Measurements from ENCODE around the gene DYNC1I2.

DYNC1I2 gene

DNA sequence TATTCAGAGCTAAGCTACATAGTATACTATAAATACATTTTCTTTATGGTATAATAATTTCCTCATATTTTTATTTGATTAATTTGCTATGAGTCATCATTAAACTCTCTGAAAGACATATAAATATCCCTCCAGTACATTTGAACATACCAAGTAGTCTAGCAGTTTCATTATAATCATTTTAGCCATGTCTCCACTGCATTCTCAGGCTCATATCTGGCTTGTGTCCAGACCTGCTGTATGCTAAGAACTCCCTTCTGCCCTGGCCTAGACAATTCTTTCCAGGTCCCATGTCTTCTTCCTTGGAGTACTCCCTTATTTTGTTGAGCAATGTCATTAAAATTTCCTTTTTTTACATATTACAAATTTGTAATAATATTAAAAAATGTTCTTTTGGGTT lies 16.6 kb upstream of the DYNC1I2 start:
- Histone ChIP-seq H3K4me1 (ENCODE audit: control extremely low read depth in 1 of 4, control insufficient read depth in 4 of 4, insufficient read depth in 4 of 4, low read length in 3 of 4) (no peaks in the 10 kb centered on the region), H3K27ac (ENCODE audit: insufficient read depth in 1 of 2, low read depth in 1 of 2, low read length in 2 of 2, poor library complexity in 1 of 2, severe bottlenecking in 2 of 2) (no peak overlapping the region), H3K4me3 (ENCODE audit: control insufficient read depth in 1 of 7, extremely low read depth in 1 of 7, insufficient read depth in 4 of 7, low read depth in 2 of 7, low read length in 6 of 7) (no peak overlapping the region), H3K36me3 (ENCODE audit: control insufficient read depth in 4 of 4, insufficient read depth in 4 of 4, low read length in 3 of 4) (no peaks in the 10 kb centered on the region), H3K27me3 (replicated peaks in 2 of 5; ENCODE audit: control insufficient read depth in 4 of 5, insufficient read depth in 5 of 5, low read length in 4 of 5) (no peaks in the 10 kb centered on the region), H3K9me3 (ENCODE audit: control extremely low read depth in 1 of 5, control insufficient read depth in 4 of 5, insufficient read depth in 2 of 5, low read depth in 1 of 5, low read length in 4 of 5) (no peaks in the 10 kb centered on the region)
- CTCF ChIA-PET = interaction anchor here (1.1 kb wide), 1 partner anchor 10 kb away, joined by 3 read pairs; no protein-coding TSS in a partner anchor
- DNase-seq = no peak
- POLR2A ChIA-PET = no interaction called here

DNA sequence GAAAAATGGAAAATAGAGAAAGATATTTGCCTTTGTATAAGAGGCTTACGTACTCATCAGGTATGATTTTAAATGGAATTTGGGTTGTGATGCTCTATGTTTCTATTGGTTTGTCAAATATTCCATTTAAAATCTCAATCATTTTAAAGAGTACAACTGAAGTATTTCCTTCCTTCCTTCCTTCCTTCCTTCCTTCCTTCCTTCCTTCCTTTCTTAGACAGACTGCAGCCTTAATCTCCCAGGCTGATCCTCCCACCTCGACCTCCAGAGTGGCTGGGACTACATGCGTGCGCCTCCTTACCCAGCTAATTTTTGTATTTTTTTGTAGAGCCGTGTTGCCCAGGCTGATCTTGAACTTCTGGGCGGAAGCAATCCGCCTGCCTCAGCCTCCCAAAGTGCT lies 15.4 kb upstream of the DYNC1I2 start:
- ChIA-PET POLR2A (no interaction called here), CTCF (no interaction called here)
- no peaks in the 10 kb centered on the region for H3K36me3 ChIP-seq (ENCODE audit: control insufficient read depth in 4 of 4, insufficient read depth in 4 of 4, low read length in 3 of 4)
- 93% methylated on average over 6 of the region's 7 CpGs for WGBS (ENCODE audit: insufficient coverage)
- no peak overlapping the region for H3K4me3 ChIP-seq (ENCODE audit: control insufficient read depth in 1 of 7, extremely low read depth in 1 of 7, insufficient read depth in 4 of 7, low read depth in 2 of 7, low read length in 6 of 7)
- H3K9me3 ChIP-seq (ENCODE audit: control extremely low read depth in 1 of 5, control insufficient read depth in 4 of 5, insufficient read depth in 2 of 5, low read depth in 1 of 5, low read length in 4 of 5) = no peaks in the 10 kb centered on the region
- H3K4me1 ChIP-seq (ENCODE audit: control extremely low read depth in 1 of 4, control insufficient read depth in 4 of 4, insufficient read depth in 4 of 4, low read length in 3 of 4) = no peaks in the 10 kb centered on the region
- H3K27ac ChIP-seq (ENCODE audit: insufficient read depth in 1 of 2, low read depth in 1 of 2, low read length in 2 of 2, poor library complexity in 1 of 2, severe bottlenecking in 2 of 2) = no peak overlapping the region
- no peak for DNase-seq
- H3K27me3 ChIP-seq (replicated peaks in 2 of 5; ENCODE audit: control insufficient read depth in 4 of 5, insufficient read depth in 5 of 5, low read length in 4 of 5) = no peaks in the 10 kb centered on the region

DNA sequence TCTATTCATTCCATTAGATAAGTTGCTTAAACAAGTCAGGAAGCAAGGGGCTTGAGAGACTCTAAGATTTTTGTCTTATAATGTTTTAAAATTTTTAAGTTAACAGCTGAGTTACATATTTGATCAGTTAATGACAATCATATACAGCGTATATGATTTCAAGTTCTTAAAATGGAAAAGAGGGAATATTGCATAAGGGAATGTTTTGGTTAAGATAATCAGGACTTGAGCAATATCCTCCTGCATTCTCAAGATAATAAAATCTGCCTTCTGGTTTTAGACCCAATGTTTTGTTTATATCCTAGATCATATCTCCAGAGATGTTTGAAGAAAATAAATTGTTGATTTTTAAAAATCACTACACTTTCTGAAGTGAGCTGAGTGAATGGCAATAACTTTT lies 13.4 kb upstream of the DYNC1I2 start:
- Histone ChIP-seq H3K9me3 (ENCODE audit: control extremely low read depth in 1 of 5, control insufficient read depth in 4 of 5, insufficient read depth in 2 of 5, low read depth in 1 of 5, low read length in 4 of 5) (no peaks in the 10 kb centered on the region), H3K27me3 (replicated peaks in 2 of 5; ENCODE audit: control insufficient read depth in 4 of 5, insufficient read depth in 5 of 5, low read length in 4 of 5) (no peaks in the 10 kb centered on the region), H3K36me3 (ENCODE audit: control insufficient read depth in 4 of 4, insufficient read depth in 4 of 4, low read length in 3 of 4) (no peaks in the 10 kb centered on the region), H3K4me1 (ENCODE audit: control extremely low read depth in 1 of 4, control insufficient read depth in 4 of 4, insufficient read depth in 4 of 4, low read length in 3 of 4) (no peaks in the 10 kb centered on the region), H3K27ac (ENCODE audit: insufficient read depth in 1 of 2, low read depth in 1 of 2, low read length in 2 of 2, poor library complexity in 1 of 2, severe bottlenecking in 2 of 2) (no peak overlapping the region), H3K4me3 (ENCODE audit: control insufficient read depth in 1 of 7, extremely low read depth in 1 of 7, insufficient read depth in 4 of 7, low read depth in 2 of 7, low read length in 6 of 7) (no peak overlapping the region)
- DNase-seq = no peak
- POLR2A ChIA-PET = interaction anchor here (0.5 kb wide), 1 partner anchor 231 kb away, joined by 3 read pairs; no protein-coding TSS in a partner anchor
- WGBS (ENCODE audit: insufficient coverage) = no CpG with 5 or more reads among the region's 1 CpG
- CTCF ChIA-PET = no interaction called here

DNA sequence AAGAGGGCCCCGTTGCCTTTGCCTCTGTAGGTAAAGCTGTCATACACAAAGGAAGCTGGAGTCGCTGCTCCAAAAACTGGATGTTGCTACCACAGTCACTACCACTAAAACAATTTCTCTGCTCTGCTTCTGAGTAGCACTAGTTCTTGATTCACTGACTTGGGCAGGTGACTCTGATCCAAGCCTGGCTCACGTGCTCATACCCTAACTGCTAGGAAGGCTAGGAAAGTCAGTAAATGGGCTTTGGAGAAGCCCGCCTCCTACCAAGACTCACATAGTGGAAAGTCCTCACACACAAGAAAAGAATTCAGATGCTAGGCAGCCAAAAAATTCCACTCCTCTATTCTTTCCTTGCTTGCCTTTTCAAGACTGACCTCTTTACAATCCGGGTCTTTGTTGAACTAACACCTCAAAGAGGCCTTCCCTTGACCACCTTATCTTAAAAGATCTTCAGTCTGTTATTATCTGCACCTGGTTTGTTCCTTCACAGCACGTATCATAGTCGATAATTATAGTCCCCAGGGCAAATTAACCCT lies 11.4 kb upstream of the DYNC1I2 start:
- ChIA-PET CTCF (no interaction called here), POLR2A (no interaction called here)
- no peaks in the 10 kb centered on the region for H3K9me3 ChIP-seq (ENCODE audit: control extremely low read depth in 1 of 5, control insufficient read depth in 4 of 5, insufficient read depth in 2 of 5, low read depth in 1 of 5, low read length in 4 of 5)
- H3K36me3 ChIP-seq (ENCODE audit: control insufficient read depth in 4 of 4, insufficient read depth in 4 of 4, low read length in 3 of 4) = no peaks in the 10 kb centered on the region
- no peak overlapping the region for H3K4me3 ChIP-seq (ENCODE audit: control insufficient read depth in 1 of 7, extremely low read depth in 1 of 7, insufficient read depth in 4 of 7, low read depth in 2 of 7, low read length in 6 of 7)
- no peaks in the 10 kb centered on the region for H3K27me3 ChIP-seq (replicated peaks in 2 of 5; ENCODE audit: control insufficient read depth in 4 of 5, insufficient read depth in 5 of 5, low read length in 4 of 5)
- H3K4me1 ChIP-seq (ENCODE audit: control extremely low read depth in 1 of 4, control insufficient read depth in 4 of 4, insufficient read depth in 4 of 4, low read length in 3 of 4) = no peaks in the 10 kb centered on the region
- no peak overlapping the region for H3K27ac ChIP-seq (ENCODE audit: insufficient read depth in 1 of 2, low read depth in 1 of 2, low read length in 2 of 2, poor library complexity in 1 of 2, severe bottlenecking in 2 of 2)
- DNase-seq = no peak
- 98% methylated on average over 6 of the region's 7 CpGs for WGBS (ENCODE audit: insufficient coverage)

DNA sequence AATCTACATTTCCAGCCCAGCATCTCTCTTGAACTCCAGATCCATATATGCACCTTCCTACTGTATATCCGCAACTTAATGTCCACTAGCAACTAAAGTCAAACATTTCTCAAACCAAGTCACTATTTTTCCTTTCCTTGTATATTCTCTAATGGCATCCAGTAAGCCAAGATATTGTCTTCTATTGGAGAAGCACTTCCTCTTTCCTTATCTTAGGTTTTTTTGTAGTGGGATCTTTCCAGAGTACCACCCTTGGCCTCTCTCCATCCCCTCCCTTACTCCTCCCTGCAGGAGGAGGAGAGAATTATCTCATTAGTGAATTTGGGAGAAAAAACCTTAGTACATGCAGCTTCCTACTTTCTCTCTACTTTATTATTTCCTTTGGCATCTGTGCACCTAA lies 8.7 kb upstream of the DYNC1I2 start:
- no peak for DNase-seq

DNA sequence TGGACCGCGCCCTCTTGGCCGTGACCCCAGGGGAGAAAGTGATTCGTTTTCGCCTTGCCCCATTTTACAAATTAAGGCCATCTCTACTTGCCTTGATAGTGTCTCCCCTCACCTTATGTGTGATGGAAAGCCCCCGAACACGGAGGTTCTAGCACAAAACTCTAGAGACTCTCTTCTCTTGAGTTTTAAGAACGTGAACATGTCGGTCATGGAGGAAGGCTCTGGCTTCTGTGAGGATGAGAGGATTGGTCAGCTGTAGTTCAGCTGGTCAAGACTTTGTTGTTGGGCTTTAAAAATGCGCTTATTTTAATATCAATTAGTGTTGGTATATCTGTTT lies 828 bp downstream of the DYNC1I2 start:
- CTCF ChIA-PET = interaction anchor here (1.6 to 3.0 kb wide), 3 partner anchors 9 to 16 kb away, joined by 4 to 11 read pairs (median 8); no protein-coding TSS in a partner anchor
- peak in 1 of 3 donors; percentile 61 for DNase-seq
- WGBS (ENCODE audit: insufficient coverage) = 0% methylated on average over 8 of the region's 10 CpGs
- Histone ChIP-seq H3K27me3 (replicated peaks in 2 of 5; ENCODE audit: control insufficient read depth in 4 of 5, insufficient read depth in 5 of 5, low read length in 4 of 5) (peaks cover 0 to 3% (median 0%) of the 10 kb centered on the region in 5 experiments), H3K27ac (ENCODE audit: insufficient read depth in 1 of 2, low read depth in 1 of 2, low read length in 2 of 2, poor library complexity in 1 of 2, severe bottlenecking in 2 of 2) (peak overlapping the region; percentile 81 to 91), H3K4me1 (ENCODE audit: control extremely low read depth in 1 of 4, control insufficient read depth in 4 of 4, insufficient read depth in 4 of 4, low read length in 3 of 4) (peaks cover 9 to 17% (median 11%) of the 10 kb centered on the region in 4 experiments), H3K36me3 (ENCODE audit: control insufficient read depth in 4 of 4, insufficient read depth in 4 of 4, low read length in 3 of 4) (peaks cover 3 to 11% (median 6%) of the 10 kb centered on the region in 4 experiments), H3K4me3 (ENCODE audit: control insufficient read depth in 1 of 7, extremely low read depth in 1 of 7, insufficient read depth in 4 of 7, low read depth in 2 of 7, low read length in 6 of 7) (peak overlapping the region; percentile 85 to 100 (median 96)), H3K9me3 (ENCODE audit: control extremely low read depth in 1 of 5, control insufficient read depth in 4 of 5, insufficient read depth in 2 of 5, low read depth in 1 of 5, low read length in 4 of 5) (no peaks in the 10 kb centered on the region)
- POLR2A ChIA-PET = no interaction called here

More for the DNA sequence above, 8.7 kb upstream of the DYNC1I2 start:
- Histone ChIP-seq H3K27ac (ENCODE audit: insufficient read depth in 1 of 2, low read depth in 1 of 2, low read length in 2 of 2, poor library complexity in 1 of 2, severe bottlenecking in 2 of 2) (no peak overlapping the region), H3K4me3 (ENCODE audit: control insufficient read depth in 1 of 7, extremely low read depth in 1 of 7, insufficient read depth in 4 of 7, low read depth in 2 of 7, low read length in 6 of 7) (no peak overlapping the region), H3K27me3 (replicated peaks in 2 of 5; ENCODE audit: control insufficient read depth in 4 of 5, insufficient read depth in 5 of 5, low read length in 4 of 5) (peaks cover 0 to 2% (median 0%) of the 10 kb centered on the region in 5 experiments), H3K36me3 (ENCODE audit: control insufficient read depth in 4 of 4, insufficient read depth in 4 of 4, low read length in 3 of 4) (no peaks in the 10 kb centered on the region), H3K4me1 (ENCODE audit: control extremely low read depth in 1 of 4, control insufficient read depth in 4 of 4, insufficient read depth in 4 of 4, low read length in 3 of 4) (no peaks in the 10 kb centered on the region), H3K9me3 (ENCODE audit: control extremely low read depth in 1 of 5, control insufficient read depth in 4 of 5, insufficient read depth in 2 of 5, low read depth in 1 of 5, low read length in 4 of 5) (no peaks in the 10 kb centered on the region)
- ChIA-PET POLR2A (no interaction called here), CTCF (no interaction called here)
- 44% methylated on average over 1 of the region's 1 CpG for WGBS (ENCODE audit: insufficient coverage)

DNA sequence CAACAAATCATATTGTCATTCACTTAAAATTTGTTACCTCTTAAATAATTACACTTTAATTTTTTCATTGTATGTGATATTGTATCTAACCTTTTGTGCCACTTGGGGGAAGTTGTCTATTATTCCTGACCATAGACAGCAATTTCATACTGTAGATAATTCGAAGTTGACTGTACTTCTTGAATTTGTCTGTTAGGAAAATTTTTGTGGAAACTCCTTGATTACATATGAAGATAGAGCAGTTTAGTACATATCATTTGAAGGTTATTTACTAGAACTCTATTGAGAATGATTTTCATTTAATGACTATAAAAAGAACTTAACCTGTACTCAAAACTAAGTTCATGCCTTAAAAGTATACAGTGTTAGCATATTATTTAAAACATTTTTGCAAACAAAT lies 5.1 kb downstream of the DYNC1I2 start:
- POLR2A ChIA-PET = no interaction called here
- Histone ChIP-seq H3K36me3 (ENCODE audit: control insufficient read depth in 4 of 4, insufficient read depth in 4 of 4, low read length in 3 of 4) (peaks cover 10 to 37% (median 23%) of the 10 kb centered on the region in 4 experiments), H3K9me3 (ENCODE audit: control extremely low read depth in 1 of 5, control insufficient read depth in 4 of 5, insufficient read depth in 2 of 5, low read depth in 1 of 5, low read length in 4 of 5) (no peaks in the 10 kb centered on the region), H3K27ac (ENCODE audit: insufficient read depth in 1 of 2, low read depth in 1 of 2, low read length in 2 of 2, poor library complexity in 1 of 2, severe bottlenecking in 2 of 2) (no peak overlapping the region), H3K4me3 (ENCODE audit: control insufficient read depth in 1 of 7, extremely low read depth in 1 of 7, insufficient read depth in 4 of 7, low read depth in 2 of 7, low read length in 6 of 7) (no peak overlapping the region), H3K27me3 (replicated peaks in 2 of 5; ENCODE audit: control insufficient read depth in 4 of 5, insufficient read depth in 5 of 5, low read length in 4 of 5) (no peaks in the 10 kb centered on the region), H3K4me1 (ENCODE audit: control extremely low read depth in 1 of 4, control insufficient read depth in 4 of 4, insufficient read depth in 4 of 4, low read length in 3 of 4) (peaks cover 9 to 13% (median 10%) of the 10 kb centered on the region in 4 experiments)
- no CpG with 5 or more reads among the region's 1 CpG for WGBS (ENCODE audit: insufficient coverage)
- no peak for DNase-seq
- CTCF ChIA-PET = interaction anchor here (0.8 to 1.6 kb wide), 2 partner anchors 10 to 11 kb away, joined by 3 to 5 read pairs; no protein-coding TSS in a partner anchor
